ENCODE measurements around the gene ING2.

GRCh38 chr4:183558873-183559272 is 54.0 kb downstream of the ING2 start:
- TF ChIP-seq FOXM1 (IDR thresholded peaks at IDR 0.05; ENCODE audit: borderline replicate concordance) (no peak), BHLHE40 (IDR thresholded peaks at IDR 0.05; ENCODE audit: borderline replicate concordance) (no peak), NFRKB (IDR thresholded peaks at IDR 0.05) (no peak), SP1 (IDR thresholded peaks at IDR 0.05) (no peak), PKNOX1 (IDR thresholded peaks at IDR 0.05) (no peak)

Measured in HEK293T (cell line).